ENCODE results near the gene PLIN5. TPM values are rescaled to one million over a fixed set of nuclear protein-coding genes. Genes with fewer than 3 reads are reported as not detected.

PLIN5 gene
- polyA plus RNA-seq, 1 donor (not counting 4 experiments of a cell fraction or from before 2014, with no cell fraction given): not detected

- H2AFZ ChIP-seq (ENCODE audit: control insufficient read depth, low read length): no peak overlapping the region
- FAIRE-seq: no peak
- no peaks in the 10 kb centered on the region for H4K20me1 ChIP-seq (ENCODE audit: control insufficient read depth, extremely low read depth, insufficient read depth, low read length)
- no peaks in the 10 kb centered on the region for H3K79me2 ChIP-seq (ENCODE audit: control insufficient read depth, insufficient read depth, low read length)
- no peaks in the 10 kb centered on the region for H3K9me3 ChIP-seq (ENCODE audit: control insufficient read depth, low read depth, low read length)
- H3K4me3 ChIP-seq (ENCODE audit: control insufficient read depth in 2 of 3, extremely low read depth in 1 of 3, insufficient read depth in 2 of 3, low read depth in 1 of 3, low read length in 3 of 3): no peak overlapping the region
- H3K36me3 ChIP-seq (ENCODE audit: control insufficient read depth in 2 of 2, extremely low read depth in 1 of 2, insufficient read depth in 2 of 2, low read length in 2 of 2): no peaks in the 10 kb centered on the region
- TF ChIP-seq EZH2 (IDR thresholded peaks at IDR 0.05; ENCODE audit: low read length) (no peak), CTCF (optimal IDR thresholded peaks at IDR 0.05 in 1 of 3, IDR thresholded peaks at IDR 0.05 in 1 of 3, conservative IDR thresholded peaks at IDR 0.05 in 1 of 3; ENCODE audit: extremely low read depth in 1 of 3, insufficient read depth in 2 of 3, low read length in 3 of 3) (no peak)
- no peak overlapping the region for H3K4me2 ChIP-seq (ENCODE audit: control insufficient read depth, extremely low read depth, insufficient read depth, low read depth, low read length)
- dilution Hi-C loops (cut with MboI; ENCODE audit: extremely low pct_ligation_motif_present, low sequenced_read_pairs): no loop called here
- no peak overlapping the region for H3K9ac ChIP-seq (ENCODE audit: control insufficient read depth, extremely low read depth, insufficient read depth, low read length)
- peaks cover 45% of the 10 kb centered on the region for H3K27me3 ChIP-seq (ENCODE audit: control insufficient read depth, extremely low read depth, insufficient read depth, low read length)
- no peak for DNase-seq (ENCODE audit: low read depth, low spot score)
- H3K27ac ChIP-seq (ENCODE audit: control insufficient read depth, insufficient read depth, low read length): no peak overlapping the region
- peaks cover 5% of the 10 kb centered on the region for H3K4me1 ChIP-seq (ENCODE audit: control insufficient read depth, extremely low read depth, insufficient read depth, low read length)
- no peaks in the 10 kb centered on the region for H3K9me1 ChIP-seq (ENCODE audit: control insufficient read depth, extremely low read depth, insufficient read depth, low read length)
Measured at GRCh38 chr19:4582980-4583842, 48.2 kb upstream of the PLIN5 start.

DNA sequence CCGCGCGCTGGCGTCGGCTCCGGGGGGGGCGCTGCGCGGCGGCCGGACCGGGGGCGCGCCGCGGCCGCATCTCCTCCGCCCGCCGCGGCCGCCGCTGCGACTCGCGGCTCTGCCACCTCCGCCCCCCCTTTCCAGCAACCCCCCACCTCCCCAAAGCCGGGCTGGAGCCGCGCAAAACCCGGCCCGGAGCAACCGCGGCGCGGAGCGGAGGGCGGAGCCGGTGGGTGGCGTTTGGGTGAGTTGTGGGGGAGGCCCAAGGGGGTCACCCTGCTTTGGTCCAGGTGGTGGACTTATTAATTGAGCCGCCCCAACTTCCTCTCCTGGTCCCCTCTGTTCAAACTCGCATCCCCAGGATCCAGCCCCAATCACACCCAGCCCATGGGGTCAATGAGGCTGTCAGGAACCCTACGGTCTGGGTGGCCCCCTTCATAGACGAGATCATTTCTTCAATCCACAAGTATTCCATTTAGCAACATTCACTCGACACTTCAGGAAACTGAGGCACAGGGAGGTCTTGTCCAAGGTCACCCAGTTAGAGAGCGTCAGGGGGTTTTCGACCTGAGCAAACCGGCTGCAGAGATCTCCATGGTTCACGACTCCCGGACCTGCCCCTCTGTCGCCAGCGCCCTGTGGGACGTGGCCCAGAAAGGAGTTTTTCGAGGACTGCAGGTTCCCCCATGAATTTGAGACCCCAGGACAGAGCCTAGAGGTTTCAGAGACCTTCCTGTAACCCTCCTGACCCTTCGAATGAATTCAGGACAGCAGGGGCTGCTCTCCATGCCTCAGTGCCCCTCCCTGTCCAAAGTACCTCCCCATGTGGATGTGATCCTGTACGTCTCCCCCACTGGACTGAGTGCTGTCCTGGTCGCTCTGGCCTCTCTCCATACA lies 46.9 kb upstream of the PLIN5 start:
- Histone ChIP-seq H3K27me3 (ENCODE audit: control insufficient read depth, extremely low read depth, insufficient read depth, low read length) (peaks cover 45% of the 10 kb centered on the region), H3K27ac (ENCODE audit: control insufficient read depth, insufficient read depth, low read length) (no peak overlapping the region), H3K4me2 (ENCODE audit: control insufficient read depth, extremely low read depth, insufficient read depth, low read depth, low read length) (no peak overlapping the region), H3K79me2 (ENCODE audit: control insufficient read depth, insufficient read depth, low read length) (no peaks in the 10 kb centered on the region), H3K4me1 (ENCODE audit: control insufficient read depth, extremely low read depth, insufficient read depth, low read length) (peaks cover 5% of the 10 kb centered on the region), H4K20me1 (ENCODE audit: control insufficient read depth, extremely low read depth, insufficient read depth, low read length) (no peaks in the 10 kb centered on the region), H3K4me3 (ENCODE audit: control insufficient read depth in 2 of 3, extremely low read depth in 1 of 3, insufficient read depth in 2 of 3, low read depth in 1 of 3, low read length in 3 of 3) (no peak overlapping the region), H3K9me1 (ENCODE audit: control insufficient read depth, extremely low read depth, insufficient read depth, low read length) (no peaks in the 10 kb centered on the region), H3K36me3 (ENCODE audit: control insufficient read depth in 2 of 2, extremely low read depth in 1 of 2, insufficient read depth in 2 of 2, low read length in 2 of 2) (no peaks in the 10 kb centered on the region), H3K9ac (ENCODE audit: control insufficient read depth, extremely low read depth, insufficient read depth, low read length) (no peak overlapping the region), H3K9me3 (ENCODE audit: control insufficient read depth, low read depth, low read length) (no peaks in the 10 kb centered on the region), H2AFZ (ENCODE audit: control insufficient read depth, low read length) (no peak overlapping the region)
- no peak for FAIRE-seq
- dilution Hi-C loops (cut with MboI; ENCODE audit: extremely low pct_ligation_motif_present, low sequenced_read_pairs): no loop called here
- TF ChIP-seq CTCF (optimal IDR thresholded peaks at IDR 0.05 in 1 of 3, IDR thresholded peaks at IDR 0.05 in 1 of 3, conservative IDR thresholded peaks at IDR 0.05 in 1 of 3; ENCODE audit: extremely low read depth in 1 of 3, insufficient read depth in 2 of 3, low read length in 3 of 3) (no peak), EZH2 (IDR thresholded peaks at IDR 0.05; ENCODE audit: low read length) (peak; percentile 36)
- no peak for DNase-seq (ENCODE audit: low read depth, low spot score)

All from keratinocyte (primary cell).